Measurements from ENCODE around the gene SUSD4.
"Not testable (repeated sequence)": the region's sequence is repeated elsewhere in the genome, so short reads cannot be mapped to it uniquely, and the experiment has no call there.

Gene SUSD4

DNA sequence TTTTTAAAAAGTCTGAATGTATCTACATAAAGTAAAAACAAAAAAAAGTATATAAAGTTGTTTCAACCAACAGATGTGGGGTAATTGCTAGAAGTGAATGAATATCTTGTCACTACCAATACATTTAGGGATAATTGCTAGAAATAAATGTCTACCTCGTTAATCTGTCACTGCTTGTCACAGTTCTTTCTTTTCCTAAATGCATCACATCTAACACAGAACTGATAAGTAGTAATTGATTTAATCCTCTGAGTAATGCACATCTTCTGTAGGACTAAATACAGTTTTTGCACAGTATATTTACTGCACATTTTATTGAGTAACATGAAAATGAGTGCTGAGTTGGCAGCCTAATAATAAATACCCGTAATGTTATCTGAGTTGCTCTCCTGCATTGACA is 72.2 kb downstream of the SUSD4 start:
- no peak for DNase-seq (ENCODE audit: low read depth)

DNA sequence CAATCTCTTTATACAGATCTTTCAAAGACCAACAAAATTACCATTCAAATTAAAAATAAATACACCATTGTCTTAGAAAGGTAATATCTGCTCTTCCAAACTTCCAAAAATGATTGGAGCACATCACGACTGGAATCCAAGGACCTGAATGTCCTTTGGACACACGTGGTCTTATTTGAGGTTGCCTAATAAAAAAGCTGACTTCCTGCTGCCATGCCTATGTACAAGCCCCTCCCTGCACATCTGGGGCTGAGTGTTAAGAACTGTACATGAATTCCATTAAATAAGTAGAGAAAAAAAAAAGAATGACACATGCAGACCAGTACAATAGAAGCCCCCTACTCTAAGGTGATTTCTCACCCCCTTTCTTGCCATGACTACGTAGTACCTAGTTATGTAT is 73.6 kb downstream of the SUSD4 start:
- no peak for DNase-seq (ENCODE audit: low read depth)

DNA sequence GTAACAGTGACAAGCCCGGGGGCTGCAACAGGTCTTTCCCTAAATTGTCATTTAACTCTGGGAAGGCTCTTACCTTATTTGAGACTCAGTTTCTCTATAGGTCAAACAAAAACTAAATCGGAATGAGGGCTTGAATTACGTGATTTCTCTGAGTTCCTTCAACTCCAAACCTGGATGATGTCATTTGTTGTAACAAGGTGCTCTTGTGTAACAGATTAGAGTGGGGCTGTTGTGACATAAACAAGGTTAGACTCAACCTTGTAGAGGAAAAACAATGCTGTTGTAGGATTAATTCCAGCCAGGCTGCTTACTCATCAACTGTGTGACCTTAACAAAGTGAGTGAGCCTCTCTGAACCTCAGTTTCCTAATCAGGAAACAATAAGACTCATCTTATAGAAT is 74.4 kb downstream of the SUSD4 start:
- no peak for DNase-seq (ENCODE audit: low read depth)

DNA sequence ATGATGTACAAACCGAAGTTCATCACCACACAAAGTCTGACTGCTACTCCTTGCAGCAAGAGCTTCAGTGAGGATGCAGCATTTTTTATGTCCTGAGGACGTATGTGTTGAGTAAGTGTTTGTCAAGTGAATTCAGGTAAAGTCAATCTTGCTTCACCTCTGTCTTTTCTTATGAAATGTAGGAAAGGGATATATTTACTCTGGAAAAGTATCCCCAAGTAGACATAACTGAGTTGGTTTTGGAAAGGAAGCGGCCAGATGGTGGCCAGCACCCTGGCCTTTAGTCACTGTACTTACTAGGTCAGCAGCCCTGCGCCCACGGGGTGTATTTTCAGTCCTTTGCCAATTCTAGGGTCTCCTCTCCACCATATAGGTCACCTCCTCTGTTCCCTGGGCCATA is 75.2 kb downstream of the SUSD4 start:
- DNase-seq (ENCODE audit: low read depth), result no peak

DNA sequence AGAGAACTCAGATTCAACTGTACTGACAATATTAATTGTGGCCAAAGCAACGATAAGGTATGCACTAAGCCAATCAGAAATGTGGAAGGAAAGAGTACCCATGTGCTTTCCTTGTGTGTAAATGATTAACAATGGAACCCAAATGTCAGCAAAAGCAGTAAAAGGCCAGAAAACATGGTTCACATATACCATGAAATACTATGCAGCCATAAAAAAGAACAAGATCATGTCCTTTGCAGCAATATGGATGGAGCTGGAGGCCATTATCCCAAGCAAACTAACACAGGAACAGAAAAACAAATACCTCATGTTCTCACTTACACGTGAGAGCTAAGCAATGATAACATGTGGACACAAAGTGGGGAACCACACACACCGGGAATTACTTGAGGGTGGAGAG is 78.5 kb downstream of the SUSD4 start:
- no peak for DNase-seq (ENCODE audit: low read depth)

DNA sequence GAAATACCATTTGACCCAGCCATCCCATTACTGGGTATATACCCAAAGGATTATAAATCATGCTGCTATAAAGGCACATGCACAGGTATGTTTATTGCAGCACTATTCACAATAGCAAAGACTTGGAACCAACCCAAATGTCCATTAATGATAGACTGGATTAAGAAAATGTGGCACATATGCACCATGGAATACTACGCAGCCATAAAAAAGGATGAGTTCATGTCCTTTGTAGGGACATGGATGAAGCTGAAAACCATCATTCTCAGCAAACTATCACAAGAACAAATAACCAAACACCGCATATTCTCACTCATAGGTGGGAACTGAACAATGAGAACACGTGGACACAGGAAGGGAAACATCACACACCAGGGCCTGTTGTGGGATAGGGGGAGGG is 80.3 kb downstream of the SUSD4 start:
- DNase-seq (ENCODE audit: low read depth), result not testable (repeated sequence)

DNA sequence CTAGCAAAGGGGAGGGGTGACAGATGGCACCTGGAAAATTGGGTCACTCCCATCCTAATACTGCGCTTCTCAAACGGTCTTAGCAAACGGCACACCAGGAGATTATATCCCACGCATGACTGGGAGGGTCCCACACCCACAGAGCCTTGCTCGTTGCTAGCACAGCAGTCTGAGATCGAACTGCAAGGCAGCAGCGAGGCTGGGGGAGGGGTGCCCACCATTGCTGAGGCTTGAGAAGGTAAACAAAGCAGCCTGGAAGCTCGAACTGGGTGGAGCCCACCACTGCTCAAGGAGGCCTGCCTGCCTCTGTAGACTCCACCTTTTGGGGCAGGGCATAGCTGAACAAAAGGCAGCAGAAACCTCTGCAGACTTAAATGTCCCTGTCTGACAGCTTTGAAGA is 85.7 kb downstream of the SUSD4 start:
- DNase-seq (ENCODE audit: low read depth), result not testable (repeated sequence)

DNA sequence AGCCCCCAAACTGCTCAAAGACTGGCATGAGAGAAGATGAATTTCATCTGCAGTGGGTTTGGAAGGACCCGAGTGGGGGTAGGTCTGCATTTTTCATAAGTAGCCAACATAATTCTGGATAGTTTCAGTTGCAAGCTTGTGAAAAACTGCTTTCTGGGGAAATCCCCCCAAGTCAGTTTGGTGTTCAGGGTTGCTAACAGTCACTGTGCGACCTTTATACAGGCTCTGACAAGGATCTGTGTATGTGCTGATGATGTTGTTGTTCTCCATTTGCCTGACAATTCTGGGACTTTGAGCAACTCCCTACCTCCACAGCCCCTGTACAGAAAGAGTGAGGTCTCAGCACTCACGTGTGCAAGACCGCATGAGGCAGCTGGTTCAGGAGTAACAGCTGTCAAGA is 87.9 kb downstream of the SUSD4 start:
- no peak for DNase-seq (ENCODE audit: low read depth)

DNA sequence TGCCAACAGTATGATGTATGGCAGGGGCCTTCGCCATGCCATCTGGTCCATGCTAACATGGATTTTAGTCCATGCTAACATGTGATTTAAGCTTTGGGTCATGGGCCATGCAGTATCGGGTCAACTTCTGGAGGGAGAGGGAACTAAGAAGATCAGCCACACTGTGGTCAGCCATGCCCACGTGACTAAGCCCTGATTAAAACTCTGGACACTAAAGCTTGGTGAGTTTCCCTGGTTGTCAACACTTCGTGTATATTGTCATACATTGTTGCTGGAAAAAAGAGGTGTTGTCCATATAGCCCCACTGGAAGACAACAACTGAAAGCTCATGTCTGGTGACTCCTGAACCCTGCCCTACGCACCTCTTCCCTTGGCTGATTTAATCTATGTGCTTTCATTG is 90.5 kb downstream of the SUSD4 start:
- DNase-seq (ENCODE audit: low read depth), result no peak

DNA sequence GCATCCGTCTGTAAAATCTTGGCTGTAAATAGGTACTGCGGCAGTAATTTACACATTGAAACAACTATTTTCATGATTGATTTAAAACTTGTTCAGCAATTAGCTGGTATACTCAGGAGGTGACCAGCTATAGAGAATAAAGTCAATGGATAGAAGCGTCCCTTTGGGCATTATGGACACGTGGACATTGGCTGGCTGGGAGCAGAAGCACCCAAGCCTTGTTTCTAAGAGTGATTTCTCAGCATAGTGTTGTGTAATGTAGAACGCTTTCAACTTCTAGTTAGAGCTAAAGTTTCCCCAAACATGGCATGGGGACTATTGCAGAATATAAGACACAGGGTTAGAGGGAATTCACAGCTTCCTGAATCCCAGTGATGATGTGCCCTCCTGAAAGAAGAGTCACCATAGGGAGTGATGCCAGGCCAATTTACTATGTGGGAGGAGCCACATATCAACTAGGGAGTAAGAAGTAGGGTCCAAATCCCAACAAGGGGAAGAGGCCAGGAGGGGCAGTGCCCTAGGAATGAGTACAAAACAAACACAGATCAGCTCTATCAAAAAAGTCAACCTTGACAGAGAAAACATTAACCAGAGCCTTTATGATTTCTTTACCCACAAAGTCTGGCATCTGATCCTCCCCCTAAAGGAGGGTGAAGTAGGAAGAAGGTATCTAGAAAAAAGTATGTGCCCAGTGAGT is 92.7 kb downstream of the SUSD4 start:
- DNase-seq (ENCODE audit: low read depth), result no peak

DNA sequence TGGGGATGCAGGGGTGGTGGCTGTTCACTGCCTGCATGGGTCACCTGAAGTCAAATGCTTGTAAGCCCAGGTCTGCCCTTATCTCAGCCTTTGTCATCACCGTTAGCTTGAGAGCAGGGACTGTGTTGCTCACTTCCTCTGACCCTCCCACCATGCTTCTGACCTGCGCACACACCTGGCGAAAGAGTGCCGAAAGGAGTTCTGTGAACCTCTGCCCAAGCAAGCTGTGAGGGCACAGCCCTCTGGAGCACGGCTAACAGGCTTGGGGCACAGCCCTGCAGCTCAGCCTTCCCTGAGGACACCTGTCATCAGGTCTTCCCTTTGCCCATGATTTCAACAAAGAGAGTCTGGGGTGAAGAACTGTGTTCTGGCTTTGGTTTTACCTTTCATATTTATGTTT is 93.8 kb downstream of the SUSD4 start:
- no peak for DNase-seq (ENCODE audit: low read depth)

DNA sequence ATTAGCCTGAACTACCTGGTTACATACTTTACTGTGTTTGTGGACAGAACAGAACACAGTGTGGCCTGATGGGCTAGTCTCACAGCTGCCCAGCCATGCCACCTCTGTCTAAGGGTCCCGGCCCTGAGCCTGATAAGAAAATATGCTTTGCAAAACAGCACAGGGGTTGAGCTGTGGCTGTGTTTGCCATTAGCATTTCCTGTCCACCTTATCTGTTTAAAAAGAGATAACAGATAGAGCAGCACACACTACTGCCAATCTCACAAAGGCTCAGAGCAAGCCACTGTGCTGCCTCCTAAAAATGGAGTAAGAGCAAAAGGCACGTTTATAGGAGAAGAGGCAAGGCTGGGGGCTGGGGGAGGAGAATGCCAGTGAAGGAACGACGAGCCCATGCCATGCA is 95.0 kb downstream of the SUSD4 start:
- no peak for DNase-seq (ENCODE audit: low read depth)

DNA sequence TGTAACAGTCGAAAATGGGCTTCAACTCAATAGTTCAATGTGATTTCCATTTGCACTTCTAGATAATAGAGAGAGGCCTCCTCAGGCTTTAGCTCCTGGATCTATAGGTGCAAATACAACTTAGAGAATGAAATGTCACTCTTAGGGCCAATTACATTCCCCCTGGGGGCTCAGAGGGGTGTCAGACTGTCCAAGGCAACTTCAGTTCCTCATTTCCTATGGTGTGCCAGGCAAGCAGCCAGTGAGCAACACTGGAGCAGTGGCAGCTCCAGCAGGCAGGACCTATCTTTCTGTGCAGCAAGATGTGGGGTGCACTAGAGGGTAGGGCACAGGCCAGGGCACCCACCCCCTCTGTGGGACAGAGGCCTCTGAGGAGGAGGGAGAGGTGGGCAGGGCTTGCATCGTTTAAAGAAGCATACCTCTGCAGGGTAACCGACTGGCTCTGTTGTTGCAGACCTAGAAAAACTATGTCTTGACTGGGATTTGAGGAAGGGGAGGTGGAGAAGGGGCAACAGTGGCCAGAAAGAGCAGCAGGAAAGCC is 97.3 kb downstream of the SUSD4 start:
- DNase-seq (ENCODE audit: low read depth), result no peak

DNA sequence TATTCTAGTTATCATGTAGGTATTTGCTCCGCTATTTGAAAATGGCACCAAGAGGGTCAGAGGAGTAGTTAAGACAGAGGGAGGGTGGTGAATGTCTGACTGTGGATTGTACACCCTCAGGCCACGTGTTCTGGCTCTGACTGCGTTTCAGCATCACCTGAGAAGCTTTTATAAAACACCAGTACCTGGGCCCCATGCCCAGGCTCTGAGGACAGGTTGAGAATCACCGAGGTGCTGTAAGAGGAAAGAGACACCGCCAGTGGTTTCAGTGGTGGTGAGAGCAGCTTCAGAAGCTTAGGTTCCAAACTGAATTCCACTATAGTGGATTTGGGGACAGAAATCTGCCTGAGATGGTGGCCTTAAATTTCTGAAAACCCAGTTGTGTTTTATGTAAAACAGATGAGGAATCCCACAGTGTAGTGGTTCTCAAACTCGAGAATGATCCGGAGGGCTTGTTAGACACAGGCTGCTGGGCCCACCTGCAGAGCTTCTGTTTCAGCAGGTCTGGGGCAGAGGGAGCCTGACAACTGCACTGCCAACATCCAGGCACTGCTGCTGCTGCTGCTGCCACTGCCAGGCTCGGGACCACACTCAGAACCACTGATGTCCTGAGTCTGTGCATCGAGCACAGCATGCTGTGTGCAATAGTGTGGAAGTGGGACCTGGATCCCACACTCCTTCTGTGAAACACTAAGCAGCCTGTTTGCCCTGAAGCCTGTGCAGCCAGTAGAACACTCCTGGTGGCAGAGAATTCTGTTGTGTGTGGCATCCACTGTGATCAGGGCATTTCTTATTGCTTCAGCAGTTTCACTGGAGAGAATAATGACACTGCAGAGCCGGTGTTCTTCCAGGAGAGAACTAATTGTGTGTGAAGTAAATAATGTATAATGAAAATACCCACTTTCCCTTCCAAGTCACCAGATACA is 98.7 kb downstream of the SUSD4 start:
- no peak for DNase-seq (ENCODE audit: low read depth)

DNA sequence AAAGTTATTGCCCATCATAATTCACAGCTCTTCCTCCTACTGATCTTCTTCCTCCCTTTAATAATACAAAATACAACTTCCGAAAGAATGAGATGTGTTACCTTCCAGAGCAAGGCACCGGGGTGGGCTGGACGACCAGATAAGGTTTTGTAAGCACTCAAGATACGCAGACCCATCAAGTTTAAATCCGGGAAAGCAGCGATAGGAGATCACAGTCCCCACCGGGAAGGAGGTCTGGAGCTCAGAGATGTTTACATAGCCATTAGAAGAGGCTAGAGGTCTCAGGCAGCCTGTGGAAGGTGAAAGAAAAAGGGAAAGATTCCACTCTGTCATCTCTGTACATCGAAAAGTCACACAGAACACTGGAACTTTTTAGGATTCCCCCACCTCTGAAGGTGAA is 99.4 kb downstream of the SUSD4 start:
- DNase-seq (ENCODE audit: low read depth), result no peak

DNA sequence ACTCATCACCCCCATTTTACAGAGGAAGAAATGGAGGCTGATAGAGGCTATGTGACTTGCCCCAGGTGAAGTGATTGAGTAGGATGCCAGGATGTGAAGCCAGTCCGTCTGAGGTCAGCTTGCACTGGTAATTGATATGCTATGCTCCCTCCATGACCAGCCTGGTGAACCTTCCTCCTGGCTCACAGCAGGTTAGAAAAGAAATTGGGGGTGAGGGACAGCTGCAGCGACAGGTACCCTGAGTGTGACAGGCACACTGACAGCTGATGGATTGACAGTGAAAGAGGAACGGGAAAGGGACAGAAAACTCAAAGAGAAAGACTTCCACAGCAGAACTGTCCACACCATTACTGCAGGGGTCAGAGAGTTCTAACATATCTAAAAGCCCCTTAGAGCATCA is 102.1 kb downstream of the SUSD4 start:
- no peak for DNase-seq (ENCODE audit: low read depth)

DNA sequence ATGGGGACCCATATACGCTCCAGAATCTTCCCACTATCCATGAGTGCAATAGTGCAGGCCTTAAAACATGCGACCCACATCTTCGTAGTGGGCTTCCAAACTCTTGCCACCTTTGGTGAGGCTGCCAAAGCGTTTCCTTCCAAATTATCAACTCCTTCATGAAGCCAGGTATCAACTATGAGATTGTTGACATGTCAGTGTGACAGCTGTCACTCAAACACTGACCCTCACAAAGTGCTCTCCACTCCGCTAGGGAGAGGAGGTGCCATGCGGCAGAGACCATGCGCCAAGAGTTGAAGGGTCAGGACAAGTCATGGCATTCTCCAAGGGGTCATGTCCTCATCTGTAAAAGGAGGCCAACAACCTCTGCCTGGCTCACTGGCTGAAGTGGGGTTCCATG is 103.3 kb downstream of the SUSD4 start:
- DNase-seq (ENCODE audit: low read depth), result no peak

DNA sequence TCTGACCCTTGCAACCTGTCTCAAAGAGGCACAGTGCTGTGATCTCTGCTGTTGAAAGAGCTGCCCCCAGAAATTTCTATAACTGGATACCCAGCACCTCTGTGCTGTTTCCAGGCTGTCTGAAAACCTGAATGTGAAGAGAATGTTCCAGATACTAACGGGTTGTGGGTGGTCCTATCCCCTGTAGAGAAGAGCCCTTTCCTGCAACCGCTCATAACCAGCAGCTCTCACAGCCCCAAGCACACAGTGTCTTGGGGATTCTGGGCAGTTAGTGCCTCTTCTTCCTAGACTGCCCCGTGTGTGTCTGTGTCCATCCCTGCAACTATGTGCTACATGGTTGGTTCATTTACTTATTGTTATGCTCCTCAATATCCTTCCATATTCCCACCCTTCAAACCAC is 104.5 kb downstream of the SUSD4 start:
- no peak for DNase-seq (ENCODE audit: low read depth)

DNA sequence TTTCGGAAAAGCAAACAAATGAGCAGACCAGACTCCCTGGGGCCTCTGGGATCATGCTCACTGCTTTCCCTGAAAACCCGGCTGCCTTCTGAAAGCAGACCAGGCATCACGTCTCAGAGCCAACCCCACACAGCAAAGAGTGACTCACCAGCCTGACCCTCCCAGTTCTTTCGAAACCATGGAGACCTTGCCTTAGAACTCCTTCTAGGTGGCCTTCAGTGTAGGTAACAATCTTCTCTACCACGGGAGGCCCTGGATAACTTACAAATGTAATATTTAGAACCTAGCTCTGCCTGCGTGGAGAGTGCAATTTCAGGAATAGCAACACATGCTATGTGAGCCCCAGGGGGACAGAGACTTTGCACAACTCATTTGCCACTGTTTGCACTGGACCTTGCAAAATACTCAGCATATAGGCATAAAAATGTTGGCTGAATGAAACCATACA is 105.2 kb downstream of the SUSD4 start:
- DNase-seq (ENCODE audit: low read depth), result no peak

DNA sequence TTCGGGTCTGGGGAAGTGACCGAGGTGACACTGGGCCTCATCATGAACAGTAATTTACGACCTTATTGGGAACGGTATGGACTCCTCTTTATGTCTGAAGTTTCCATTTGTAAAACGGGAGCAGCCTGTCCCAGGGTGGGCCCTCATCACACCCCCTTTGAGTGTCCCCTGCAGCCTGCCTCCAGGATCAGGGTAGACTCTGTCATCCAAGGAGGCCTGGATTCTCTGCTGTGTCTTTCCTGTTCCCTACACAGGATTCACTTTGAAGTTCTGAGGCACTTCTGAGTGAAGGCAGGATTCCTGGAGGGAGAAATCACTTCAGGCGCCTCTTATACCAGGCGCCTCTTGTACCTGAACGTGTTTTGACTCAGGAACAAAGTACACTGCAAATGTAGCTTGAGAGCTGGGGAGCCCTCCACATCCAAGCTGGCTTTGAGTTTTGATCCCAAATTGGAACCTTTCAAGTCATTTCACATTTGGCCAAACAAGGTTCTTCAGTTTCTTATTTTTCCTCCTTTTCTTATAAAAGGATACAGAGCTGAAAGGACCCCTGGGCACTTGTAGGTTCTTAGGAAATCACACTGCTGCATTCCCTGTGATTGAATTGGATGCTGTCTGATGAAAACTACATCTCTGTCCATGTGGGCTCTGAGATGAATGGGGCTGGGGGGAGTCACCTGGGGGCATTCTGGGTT is 106.0 kb downstream of the SUSD4 start:
- DNase-seq (ENCODE audit: low read depth), result no peak

DNA sequence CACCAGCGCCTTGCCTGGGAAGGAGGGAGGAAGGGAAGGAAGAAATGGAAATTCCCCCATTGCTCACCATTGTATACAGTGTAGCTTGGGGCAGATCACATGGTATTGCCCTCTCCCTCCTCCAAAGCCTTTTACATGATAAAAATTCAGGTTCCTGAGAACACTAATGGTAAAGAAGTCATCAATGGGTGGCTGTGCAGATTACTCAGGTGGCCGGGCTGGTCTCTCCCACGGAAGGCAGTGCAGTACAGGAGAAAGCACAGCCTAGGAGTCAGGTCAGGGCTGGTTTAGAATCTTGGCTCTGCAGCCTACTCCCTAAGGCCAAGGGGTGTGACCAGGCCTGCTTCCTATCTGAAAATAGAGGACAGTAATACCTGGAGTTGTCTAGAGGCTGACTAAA is 107.9 kb downstream of the SUSD4 start:
- DNase-seq (ENCODE audit: low read depth), result no peak

DNA sequence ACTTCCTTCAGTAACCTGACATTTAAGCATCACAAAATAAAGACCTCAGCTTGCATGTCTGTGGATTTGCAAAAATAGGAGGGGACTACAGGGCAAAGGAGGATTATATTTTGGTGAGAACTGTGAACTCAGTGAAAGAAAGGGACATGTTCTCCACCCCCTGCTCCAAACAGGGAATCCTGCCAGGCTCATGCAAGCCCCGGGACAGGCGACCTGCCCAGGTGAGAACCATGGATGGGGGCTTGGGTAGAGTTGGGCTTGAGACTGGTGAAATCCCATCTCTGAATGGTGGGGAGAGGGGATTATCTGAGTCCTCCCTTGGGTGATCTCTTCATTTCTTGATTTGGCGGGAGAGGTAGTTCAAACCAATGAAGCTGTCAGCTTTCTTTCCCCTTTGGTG is 110.1 kb downstream of the SUSD4 start:
- DNase-seq (ENCODE audit: low read depth), result no peak

DNA sequence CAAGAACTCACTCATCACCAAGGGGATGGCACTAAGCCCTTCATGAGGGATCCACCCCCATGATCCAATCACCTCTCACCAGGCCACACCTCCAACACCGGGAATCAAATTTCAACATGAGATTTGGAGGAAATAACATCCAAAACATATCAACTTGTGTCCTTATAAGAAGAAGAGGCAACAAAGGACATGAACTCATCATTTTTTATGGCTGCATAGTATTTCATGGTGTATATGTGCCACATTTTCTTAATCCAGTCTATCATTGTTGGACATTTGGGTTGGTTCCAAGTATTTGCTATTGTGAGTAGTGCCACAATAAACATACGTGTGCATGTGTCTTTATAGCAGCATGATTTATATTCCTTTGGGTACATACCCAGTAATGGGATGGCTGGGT is 112.6 kb downstream of the SUSD4 start:
- not testable (repeated sequence) for DNase-seq (ENCODE audit: low read depth)
